Measurements from ENCODE around the gene ANO9.
A peak's percentile ranks its signal among the peaks of the same experiment; 100 is the strongest.

- TF ChIP-seq EP300 (IDR thresholded peaks at IDR 0.05) (no peak), CTCF (IDR thresholded peaks at IDR 0.05) (peak; percentile 83 to 91 (median 85)), POLR2A (IDR thresholded peaks at IDR 0.05; ENCODE audit: low read depth) (peak; percentile 80), POLR2AphosphoS5 (IDR thresholded peaks at IDR 0.05) (peak; percentile 91 to 97)
Measured at GRCh38 chr11:447923-448731, 6.3 kb upstream of the ANO9 start.

Data from esophagus muscularis mucosa (tissue), 4 donors.